Gastroesophageal sphincter (tissue), 4 donors: ENCODE results near the gene FOXO1. TPM values are rescaled to one million over a fixed set of nuclear protein-coding genes. Genes with fewer than 3 reads are reported as not detected.
A peak's percentile ranks its signal among the peaks of the same experiment; 100 is the strongest.

Experiments
- ATAC-seq: fragments of 150-250 bp; one replicate; pipeline ENCODE4 v1.9.1; 2016; ENCODE audit warnings: mild to moderate bottlenecking, moderate library complexity
- H3K27ac ChIP-seq, 4 donors: fragments of 200-600 bp; sonication (generic) in 3 of 4; 1 replicate in 3 of 4; 2 replicates in 1 of 4; pipeline ENCODE4 v1.5.1; 2016 to 2019
- H3K27me3 ChIP-seq: fragments of 200-600 bp; sonication (generic); one replicate; pipeline ENCODE4 v1.5.1; 2019
- H3K36me3 ChIP-seq, 2 donors: fragments of 200-600 bp; sonication (generic); one replicate each; pipeline ENCODE4 v1.5.1; 2019; ENCODE audit warnings: control low read depth in 1 of 2
- H3K4me1 ChIP-seq, 3 donors: fragments of 200-600 bp; sonication (generic); 1 replicate in 2 of 3; 2 replicates in 1 of 3; pipeline ENCODE4 v1.5.1; 2016 to 2019; ENCODE audit warnings: control low read depth in 2 of 3
- H3K4me3 ChIP-seq, 2 donors: fragments of 200-600 bp; sonication (generic); one replicate each; pipeline ENCODE4 v1.5.1; 2019; ENCODE audit warnings: mild to moderate bottlenecking in 1 of 2, moderate library complexity in 1 of 2
- H3K9me3 ChIP-seq, 3 donors: fragments of 200-600 bp; sonication (generic); one replicate each; pipeline ENCODE4 v1.5.1; 2017 to 2019; ENCODE audit warnings: control low read depth in 2 of 3
- CTCF ChIP-seq, 4 experiments: fragments of 200-600 bp in 2 of 4; fragments of 450-650 bp in 2 of 4; sonication (generic) in 1 of 4; IDR thresholded peaks; one replicate each; pipeline ENCODE4 v1.5.1; 2017 to 2019; ENCODE audit warnings: antibody characterized with exemption in 4 of 4, mild to moderate bottlenecking in 2 of 4, moderate library complexity in 2 of 4
- EP300 ChIP-seq: sonication (generic); formaldehyde crosslinking; IDR thresholded peaks from one replicate; pipeline ENCODE4 v1.6.1; 2017; ENCODE audit warnings: antibody characterized with exemption, mild to moderate bottlenecking
- POLR2A ChIP-seq, 2 donors: fragments of 450-650 bp; IDR thresholded peaks; one replicate each; pipeline ENCODE4 v1.6.1; 2017; ENCODE audit warnings: antibody characterized with exemption in 2 of 2, mild to moderate bottlenecking in 2 of 2, moderate library complexity in 1 of 2
- POLR2AphosphoS5 ChIP-seq: sonication (generic); formaldehyde crosslinking; IDR thresholded peaks from one replicate; pipeline ENCODE4 v1.6.1; 2017; ENCODE audit warnings: antibody characterized with exemption
- WGBS, 2 donors: methylation state at CpG; one replicate each; pipeline ENCODE4 v1.1.5; 2018; ENCODE audit warnings: low coverage in 1 of 2; 5-methylcytosine and 5-hydroxymethylcytosine counted together
- total RNA-seq, 4 donors: library from RNA; depleted of rRNA; stranded (reverse); fragments of >200 nt; gene quantifications; one replicate each; pipeline ENCODE4 v1.1.0, GENCODE V29; 2016

FOXO1 gene
- total RNA-seq, 4 donors from 2014 or later, result 52.4 to 72.2 (median 59.5) TPM

GRCh38 chr13:40559915-40560314 lies 106.5 kb downstream of the FOXO1 start:
- Histone ChIP-seq H3K27ac (no peak overlapping the region), H3K9me3 (no peaks in the 10 kb centered on the region), H3K4me3 (no peak overlapping the region), H3K36me3 (peaks cover 0 to 20% of the 10 kb centered on the region in 2 donors), H3K27me3 (no peaks in the 10 kb centered on the region), H3K4me1 (peaks cover 3 to 60% (median 21%) of the 10 kb centered on the region in 3 donors)
- no peak for ATAC-seq
- TF ChIP-seq CTCF (IDR thresholded peaks at IDR 0.05) (no peak), POLR2AphosphoS5 (no peak), POLR2A (IDR thresholded peaks at IDR 0.05) (no peak), EP300 (no peak)
- 96% methylated on average over 4 to 5 of the region's 9 CpGs for WGBS, 2 donors

- H3K27ac ChIP-seq, result no peak overlapping the region
- H3K4me3 ChIP-seq, result no peak overlapping the region
- H3K36me3 ChIP-seq, result peaks cover 0 to 20% of the 10 kb centered on the region in 2 donors
- no peaks in the 10 kb centered on the region for H3K9me3 ChIP-seq
- TF ChIP-seq POLR2A (IDR thresholded peaks at IDR 0.05) (no peak), EP300 (no peak), POLR2AphosphoS5 (peak; percentile 7), CTCF (IDR thresholded peaks at IDR 0.05) (no peak)
- 13 to 36% methylated on average over 1 of the region's 1 CpG for WGBS, 2 donors
- ATAC-seq, result no peak
- no peaks in the 10 kb centered on the region for H3K27me3 ChIP-seq
- peaks cover 0 to 53% (median 12%) of the 10 kb centered on the region in 3 donors for H3K4me1 ChIP-seq
Observed at GRCh38 chr13:40558656-40559055, 107.8 kb downstream of the FOXO1 start.

GRCh38 chr13:40556453-40556852 lies 110.0 kb downstream of the FOXO1 start:
- no peak overlapping the region for H3K4me3 ChIP-seq
- no peaks in the 10 kb centered on the region for H3K27me3 ChIP-seq
- H3K4me1 ChIP-seq, result peaks cover 0 to 44% (median 0%) of the 10 kb centered on the region in 3 donors
- TF ChIP-seq CTCF (IDR thresholded peaks at IDR 0.05), result no peak
- ATAC-seq, result no peak
- H3K9me3 ChIP-seq, result no peaks in the 10 kb centered on the region
- no peak overlapping the region for H3K27ac ChIP-seq
- peaks cover 0 to 20% of the 10 kb centered on the region in 2 donors for H3K36me3 ChIP-seq

- peaks cover 0 to 54% (median 2%) of the 10 kb centered on the region in 3 donors for H3K4me1 ChIP-seq
- H3K36me3 ChIP-seq, result peaks cover 0 to 6% of the 10 kb centered on the region in 2 donors
- no peak overlapping the region for H3K4me3 ChIP-seq
- no peaks in the 10 kb centered on the region for H3K9me3 ChIP-seq
- 68 to 93% methylated on average over 3 of the region's 3 CpGs for WGBS, 2 donors
- no peak overlapping the region for H3K27ac ChIP-seq
- no peak for TF ChIP-seq POLR2A (IDR thresholded peaks at IDR 0.05)
- TF ChIP-seq POLR2AphosphoS5, result no peak
- TF ChIP-seq EP300, result no peak
- TF ChIP-seq CTCF (IDR thresholded peaks at IDR 0.05), result no peak
- no peak for ATAC-seq
- no peaks in the 10 kb centered on the region for H3K27me3 ChIP-seq
Observed at GRCh38 chr13:40553356-40553755, 113.1 kb downstream of the FOXO1 start.

GRCh38 chr13:40552895-40553294 lies 113.5 kb downstream of the FOXO1 start:
- no peak for TF ChIP-seq EP300
- TF ChIP-seq POLR2AphosphoS5, result no peak
- TF ChIP-seq CTCF (IDR thresholded peaks at IDR 0.05), result no peak
- TF ChIP-seq POLR2A (IDR thresholded peaks at IDR 0.05), result no peak
- WGBS, 2 donors, result 95 to 99% methylated on average over 4 to 6 of the region's 6 CpGs
- Histone ChIP-seq H3K27me3 (no peaks in the 10 kb centered on the region), H3K27ac (no peak overlapping the region), H3K4me3 (no peak overlapping the region), H3K36me3 (peaks cover 0 to 6% of the 10 kb centered on the region in 2 donors), H3K9me3 (no peaks in the 10 kb centered on the region), H3K4me1 (peaks cover 0 to 54% (median 7%) of the 10 kb centered on the region in 3 donors)
- ATAC-seq, result no peak
